Activated gamma-delta T cell treated with Interleukin-2 at 50 U/mL for 16 hours (primary cell): ENCODE data around the gene MPST.

ENCODE experiments used
- DNase-seq: peaks from one replicate; pipeline ENCODE4 v3.0.0-alpha.2; 2020

MPST gene

GRCh38 chr22:37023743-37024338 lies 4.3 kb downstream of the MPST start:
- no peak for DNase-seq

- DNase-seq, result no peak
Measured at GRCh38 chr22:37024339-37025157, 5.0 kb downstream of the MPST start.

- DNase-seq, result no peak
Measured at GRCh38 chr22:37025500-37026070, 6.0 kb downstream of the MPST start.

- no peak for DNase-seq
Measured at GRCh38 chr22:37026325-37026724, 6.8 kb downstream of the MPST start.

GRCh38 chr22:37027556-37027955 lies 8.0 kb downstream of the MPST start:
- no peak for DNase-seq

GRCh38 chr22:37028692-37029674 lies 9.4 kb downstream of the MPST start:
- DNase-seq, result no peak

GRCh38 chr22:37030560-37031281 lies 11.2 kb downstream of the MPST start:
- DNase-seq, result no peak

GRCh38 chr22:37032134-37032534 lies 12.6 kb downstream of the MPST start:
- DNase-seq, result no peak

- DNase-seq, result no peak
Measured at GRCh38 chr22:37032535-37033460, 13.3 kb downstream of the MPST start.

GRCh38 chr22:37033605-37034430 lies 14.3 kb downstream of the MPST start:
- DNase-seq, result no peak

- no peak for DNase-seq
Measured at GRCh38 chr22:37036655-37037377, 17.3 kb downstream of the MPST start.

- DNase-seq, result no peak
Measured at GRCh38 chr22:37037669-37038068, 18.1 kb downstream of the MPST start.

- no peak for DNase-seq
Measured at GRCh38 chr22:37039466-37039865, 19.9 kb downstream of the MPST start.

- DNase-seq, result no peak
Measured at GRCh38 chr22:37043209-37043827, 23.8 kb downstream of the MPST start.

GRCh38 chr22:37043828-37044538 lies 24.4 kb downstream of the MPST start:
- no peak for DNase-seq

- no peak for DNase-seq
Measured at GRCh38 chr22:37044634-37045625, 25.4 kb downstream of the MPST start.

GRCh38 chr22:37045958-37046357 lies 26.4 kb downstream of the MPST start:
- DNase-seq, result no peak
